Measurements from ENCODE around the gene CACNA2D3. TPM values are rescaled to one million over a fixed set of nuclear protein-coding genes. Genes with fewer than 3 reads are reported as not detected.

Gene CACNA2D3
- total RNA-seq, 1 experiment from 2014 or later = not detected

- H3F3A ChIP-seq (ENCODE audit: low read length, unreplicated experiment) = no peaks in the 10 kb centered on the region
- H3K27ac ChIP-seq (ENCODE audit: low read length) = no peak overlapping the region
- no peaks in the 10 kb centered on the region for H3K9me2 ChIP-seq (replicated peaks; ENCODE audit: low read length)
- BruUV-seq (replicated peaks) = no TSS peak
- no peaks in the 10 kb centered on the region for H3K36me3 ChIP-seq (ENCODE audit: low read depth, low read length)
- ATAC-seq (no peak), DNase-seq (no peak)
- H3K4me2 ChIP-seq (ENCODE audit: low read length) = no peak overlapping the region
- no peaks in the 10 kb centered on the region for H4K20me1 ChIP-seq (ENCODE audit: low read length)
- intact Hi-C loops (cut with micrococcal nuclease) = no loop called here
- peaks cover 8% of the 10 kb centered on the region for H3K27me3 ChIP-seq (ENCODE audit: low read length)
- ChIA-PET POLR2A (ENCODE audit: unreplicated experiment) (no interaction called here), CTCF (no interaction called here)
- H3K4me3 ChIP-seq (ENCODE audit: low read length) = no peak overlapping the region
- no peaks in the 10 kb centered on the region for H3K9me3 ChIP-seq (ENCODE audit: low read length)
- no peak for TF ChIP-seq EZH2 (IDR thresholded peaks at IDR 0.05; ENCODE audit: low read length, unreplicated experiment)
- H3K79me2 ChIP-seq (ENCODE audit: low read length) = no peaks in the 10 kb centered on the region
- H3K4me1 ChIP-seq (ENCODE audit: insufficient read depth, low read length) = no peaks in the 10 kb centered on the region
- H2AFZ ChIP-seq (ENCODE audit: low read length) = no peak overlapping the region
- H3K9ac ChIP-seq (ENCODE audit: low read length) = no peak overlapping the region
These were observed 519.1 kb downstream of the CACNA2D3 start for GRCh38 chr3:54641226-54642014.

GRCh38 chr3:54642147-54642546 is 519.8 kb downstream of the CACNA2D3 start:
- no peak for ATAC-seq
- Histone ChIP-seq H3K79me2 (ENCODE audit: low read length) (no peaks in the 10 kb centered on the region), H3K4me2 (ENCODE audit: low read length) (no peak overlapping the region), H4K20me1 (ENCODE audit: low read length) (no peaks in the 10 kb centered on the region), H2AFZ (ENCODE audit: low read length) (no peak overlapping the region), H3K9me3 (ENCODE audit: low read length) (no peaks in the 10 kb centered on the region), H3K9ac (ENCODE audit: low read length) (no peak overlapping the region), H3K27ac (ENCODE audit: low read length) (no peak overlapping the region), H3K4me1 (ENCODE audit: insufficient read depth, low read length) (no peaks in the 10 kb centered on the region), H3K9me2 (replicated peaks; ENCODE audit: low read length) (no peaks in the 10 kb centered on the region), H3K36me3 (ENCODE audit: low read depth, low read length) (no peaks in the 10 kb centered on the region), H3F3A (ENCODE audit: low read length, unreplicated experiment) (no peaks in the 10 kb centered on the region), H3K4me3 (ENCODE audit: low read length) (no peak overlapping the region), H3K27me3 (ENCODE audit: low read length) (peaks cover 8% of the 10 kb centered on the region)
- no peak for TF ChIP-seq CTCF (conservative IDR thresholded peaks at IDR 0.05; ENCODE audit: low read depth, low read length)
- TF ChIP-seq EZH2phosphoT487 (IDR thresholded peaks at IDR 0.05; ENCODE audit: borderline replicate concordance, low read length) = no peak
- POLR2A ChIA-PET (ENCODE audit: unreplicated experiment) = no interaction called here
- CTCF ChIA-PET = no interaction called here
- intact Hi-C loops (cut with micrococcal nuclease) = no loop called here
- DNase-seq = no peak
- BruUV-seq (replicated peaks) = no TSS peak

- no peaks in the 10 kb centered on the region for H3K27me3 ChIP-seq (ENCODE audit: low read length)
- H3K4me3 ChIP-seq (ENCODE audit: low read length) = no peak overlapping the region
- H3K9me3 ChIP-seq (ENCODE audit: low read length) = no peaks in the 10 kb centered on the region
- H2AFZ ChIP-seq (ENCODE audit: low read length) = no peak overlapping the region
- H3K9ac ChIP-seq (ENCODE audit: low read length) = no peak overlapping the region
- H3K79me2 ChIP-seq (ENCODE audit: low read length) = no peaks in the 10 kb centered on the region
- TF ChIP-seq EZH2phosphoT487 (IDR thresholded peaks at IDR 0.05; ENCODE audit: borderline replicate concordance, low read length) = no peak
- TF ChIP-seq EZH2 (IDR thresholded peaks at IDR 0.05; ENCODE audit: low read length, unreplicated experiment) = no peak
- TF ChIP-seq CTCF (conservative IDR thresholded peaks at IDR 0.05; ENCODE audit: low read depth, low read length) = no peak
- intact Hi-C loops (cut with micrococcal nuclease) = no loop called here
- DNase-seq (no peak), ATAC-seq (no peak)
- no peaks in the 10 kb centered on the region for H4K20me1 ChIP-seq (ENCODE audit: low read length)
- CTCF ChIA-PET = no interaction called here
- no peak overlapping the region for H3K27ac ChIP-seq (ENCODE audit: low read length)
- no TSS peak for BruUV-seq (replicated peaks)
- H3K36me3 ChIP-seq (ENCODE audit: low read depth, low read length) = no peaks in the 10 kb centered on the region
- H3F3A ChIP-seq (ENCODE audit: low read length, unreplicated experiment) = no peaks in the 10 kb centered on the region
- no peaks in the 10 kb centered on the region for H3K4me1 ChIP-seq (ENCODE audit: insufficient read depth, low read length)
- H3K9me2 ChIP-seq (replicated peaks; ENCODE audit: low read length) = no peaks in the 10 kb centered on the region
- POLR2A ChIA-PET (ENCODE audit: unreplicated experiment) = no interaction called here
- no peak overlapping the region for H3K4me2 ChIP-seq (ENCODE audit: low read length)
These were observed 525.4 kb downstream of the CACNA2D3 start for GRCh38 chr3:54647721-54648120.
